Smooth muscle cell (in vitro differentiated cells): ENCODE data around the gene MESP1. TPM values are rescaled to one million over a fixed set of nuclear protein-coding genes. Genes with fewer than 3 reads are reported as not detected.

ENCODE experiments used
- DNase-seq: peaks from one replicate; lab custom pipeline; 2025; ENCODE audit not compliant: unreplicated experiment; lab: John Stamatoyannopoulos, UW
- H2AFZ ChIP-seq: fragments of 200-600 bp; sonication (generic); 2 replicates; pipeline ENCODE4 v1.6.0; 2016; ENCODE audit warnings: antibody characterized with exemption, low read depth, mild to moderate bottlenecking
- H3F3A ChIP-seq: fragments of 200-600 bp; sonication (generic); 2 replicates; pipeline ENCODE4 v1.6.0; 2017; ENCODE audit warnings: antibody characterized with exemption, low read depth
- H3K27ac ChIP-seq: fragments of 200-600 bp; sonication (generic); 2 replicates; pipeline ENCODE4 v1.5.1; 2016; ENCODE audit warnings: low read depth, mild to moderate bottlenecking
- H3K27me3 ChIP-seq: fragments of 200-600 bp; sonication (generic); 2 replicates; pipeline ENCODE4 v1.6.1; 2016; ENCODE audit warnings: low read depth, mild to moderate bottlenecking
- H3K36me3 ChIP-seq: fragments of 200-600 bp; sonication (generic); 2 replicates; pipeline ENCODE4 v1.5.1; 2016; ENCODE audit warnings: low read depth
- H3K4me1 ChIP-seq: fragments of 200-600 bp; sonication (generic); 2 replicates; pipeline ENCODE4 v1.5.1; 2016; ENCODE audit warnings: low read depth
- H3K4me2 ChIP-seq: fragments of 200-600 bp; sonication (generic); 2 replicates; pipeline ENCODE4 v1.6.0; 2016; ENCODE audit warnings: mild to moderate bottlenecking
- H3K4me3 ChIP-seq: fragments of 200-600 bp; sonication (generic); 2 replicates; pipeline ENCODE4 v1.5.1; 2016; ENCODE audit warnings: mild to moderate bottlenecking
- H3K79me2 ChIP-seq: fragments of 200-600 bp; sonication (generic); 2 replicates; pipeline ENCODE4 v1.6.0; 2016; ENCODE audit warnings: low read depth, mild to moderate bottlenecking
- H3K9ac ChIP-seq: fragments of 200-600 bp; sonication (generic); 2 replicates; pipeline ENCODE4 v1.6.0; 2016; ENCODE audit warnings: low read depth
- H3K9me3 ChIP-seq: fragments of 200-600 bp; sonication (generic); replicated peaks from 2 replicates; pipeline ENCODE4 v1.5.1; 2016; ENCODE audit warnings: low read depth
- H4K20me1 ChIP-seq: fragments of 200-600 bp; sonication (generic); 2 replicates; pipeline ENCODE4 v1.6.0; 2016; ENCODE audit warnings: low read depth
- WGBS: methylation state at CpG from one replicate; pipeline ENCODE4 v1.1.7; 2016; ENCODE audit warnings: low lambda C conversion rate; 5-methylcytosine and 5-hydroxymethylcytosine counted together
- polyA plus RNA-seq: library from polyadenylated mRNA; unstranded; fragments of >200 nt; fragmentation: Nextera tagmentation; extraction: Ambion mirVana; gene quantifications from 2 replicates; pipeline ENCODE4 v1.2.1, GENCODE V29; 2016
- total RNA-seq: library from RNA; depleted of rRNA; stranded (reverse); fragments of >200 nt; gene quantifications from 2 replicates; pipeline ENCODE4 v1.2.3, GENCODE V29; 2014
- TF ChIP-seq, protein P1 (sequence below): fragments of 200-600 bp; sonication (generic); IDR thresholded peaks from 2 replicates; pipeline ENCODE4 v1.5.1; 2017; ENCODE audit warnings: borderline replicate concordance, mild to moderate bottlenecking, antibody characterized with exemption; ENCODE audit not compliant: insufficient read depth, poor library complexity, severe bottlenecking

MESP1 gene
- total and polyA plus RNA-seq, 2 experiments from 2014 or later = 0.67 TPM; not detected in 1

DNA sequence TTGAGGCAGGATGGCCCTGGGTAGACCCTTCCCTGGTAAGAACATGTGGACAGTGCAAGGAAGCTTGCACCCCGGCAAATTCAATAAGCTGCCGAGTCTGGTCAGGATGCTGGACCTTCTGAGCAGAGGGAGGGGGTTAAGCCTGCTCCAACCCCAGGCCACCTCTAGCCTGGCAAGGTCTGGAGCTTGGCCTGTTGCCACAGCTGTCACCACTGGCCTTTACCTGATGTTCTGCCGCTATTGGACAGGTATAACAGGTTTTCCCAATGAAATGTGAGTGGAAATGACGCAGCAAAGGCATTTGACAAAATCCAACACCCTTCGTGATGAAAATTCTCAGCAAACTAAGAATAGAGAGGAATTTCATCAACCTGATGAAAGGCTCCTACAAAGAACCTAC lies 699 bp upstream of the MESP1 start:
- H3K9me3 ChIP-seq = no peaks in the 10 kb centered on the region
- DNase-seq = no peak
- H3K79me2 ChIP-seq = no peaks in the 10 kb centered on the region
- 87% methylated on average over 5 of the region's 5 CpGs for WGBS
- H3K4me3 ChIP-seq = no peak overlapping the region
- TF ChIP-seq, protein P1, sequence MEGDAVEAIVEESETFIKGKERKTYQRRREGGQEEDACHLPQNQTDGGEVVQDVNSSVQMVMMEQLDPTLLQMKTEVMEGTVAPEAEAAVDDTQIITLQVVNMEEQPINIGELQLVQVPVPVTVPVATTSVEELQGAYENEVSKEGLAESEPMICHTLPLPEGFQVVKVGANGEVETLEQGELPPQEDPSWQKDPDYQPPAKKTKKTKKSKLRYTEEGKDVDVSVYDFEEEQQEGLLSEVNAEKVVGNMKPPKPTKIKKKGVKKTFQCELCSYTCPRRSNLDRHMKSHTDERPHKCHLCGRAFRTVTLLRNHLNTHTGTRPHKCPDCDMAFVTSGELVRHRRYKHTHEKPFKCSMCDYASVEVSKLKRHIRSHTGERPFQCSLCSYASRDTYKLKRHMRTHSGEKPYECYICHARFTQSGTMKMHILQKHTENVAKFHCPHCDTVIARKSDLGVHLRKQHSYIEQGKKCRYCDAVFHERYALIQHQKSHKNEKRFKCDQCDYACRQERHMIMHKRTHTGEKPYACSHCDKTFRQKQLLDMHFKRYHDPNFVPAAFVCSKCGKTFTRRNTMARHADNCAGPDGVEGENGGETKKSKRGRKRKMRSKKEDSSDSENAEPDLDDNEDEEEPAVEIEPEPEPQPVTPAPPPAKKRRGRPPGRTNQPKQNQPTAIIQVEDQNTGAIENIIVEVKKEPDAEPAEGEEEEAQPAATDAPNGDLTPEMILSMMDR = no peak
- no peak overlapping the region for H2AFZ ChIP-seq
- peaks cover 37% of the 10 kb centered on the region for H3K27me3 ChIP-seq
- H4K20me1 ChIP-seq = no peaks in the 10 kb centered on the region
- H3K4me1 ChIP-seq = peaks cover 5% of the 10 kb centered on the region
- H3K27ac ChIP-seq = no peak overlapping the region
- no peaks in the 10 kb centered on the region for H3F3A ChIP-seq
- no peaks in the 10 kb centered on the region for H3K36me3 ChIP-seq
- H3K4me2 ChIP-seq = no peak overlapping the region
- no peak overlapping the region for H3K9ac ChIP-seq

DNA sequence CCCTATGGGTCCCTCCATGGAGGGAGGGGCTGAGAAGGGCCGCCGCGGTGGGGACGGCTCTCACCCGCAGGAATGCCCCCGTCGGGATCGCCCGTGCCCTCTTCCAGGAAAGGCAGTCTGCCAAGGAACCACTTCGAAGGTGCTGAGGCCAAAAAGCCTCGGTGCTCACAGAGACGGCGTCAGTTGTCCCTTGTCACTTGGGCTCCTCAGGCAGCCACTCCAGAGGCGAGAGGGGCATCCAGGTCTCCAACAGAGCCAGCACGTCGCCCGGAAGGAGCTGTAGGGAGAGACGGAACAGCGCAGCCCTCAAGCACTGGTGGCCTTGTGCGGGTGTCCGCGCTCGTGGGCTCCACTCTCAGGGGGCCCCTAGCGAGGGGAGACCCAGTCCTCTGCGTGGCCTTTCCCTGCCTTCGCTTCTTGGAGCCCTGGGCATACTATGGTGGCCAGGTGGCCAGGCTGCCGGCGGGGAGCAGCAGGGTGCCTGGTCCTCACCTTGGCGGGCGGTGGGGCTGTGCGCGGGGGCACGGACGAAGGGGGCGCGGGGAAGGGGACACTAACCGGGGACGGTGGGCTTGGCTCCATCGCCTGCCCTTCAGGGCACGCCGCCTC lies 994 bp downstream of the MESP1 start:
- DNase-seq = no peak
- Histone ChIP-seq H3K9me3 (no peaks in the 10 kb centered on the region), H2AFZ (peak overlapping the region; percentile 99), H4K20me1 (no peaks in the 10 kb centered on the region), H3K27ac (no peak overlapping the region), H3K4me2 (peak overlapping the region; percentile 99), H3K79me2 (no peaks in the 10 kb centered on the region), H3K27me3 (peaks cover 48% of the 10 kb centered on the region), H3K36me3 (no peaks in the 10 kb centered on the region), H3K9ac (no peak overlapping the region), H3K4me1 (peaks cover 5% of the 10 kb centered on the region), H3K4me3 (peak overlapping the region; percentile 88), H3F3A (no peaks in the 10 kb centered on the region)
- WGBS = 9% methylated on average over 39 of the region's 41 CpGs
- TF ChIP-seq, protein P1 = no peak

DNA sequence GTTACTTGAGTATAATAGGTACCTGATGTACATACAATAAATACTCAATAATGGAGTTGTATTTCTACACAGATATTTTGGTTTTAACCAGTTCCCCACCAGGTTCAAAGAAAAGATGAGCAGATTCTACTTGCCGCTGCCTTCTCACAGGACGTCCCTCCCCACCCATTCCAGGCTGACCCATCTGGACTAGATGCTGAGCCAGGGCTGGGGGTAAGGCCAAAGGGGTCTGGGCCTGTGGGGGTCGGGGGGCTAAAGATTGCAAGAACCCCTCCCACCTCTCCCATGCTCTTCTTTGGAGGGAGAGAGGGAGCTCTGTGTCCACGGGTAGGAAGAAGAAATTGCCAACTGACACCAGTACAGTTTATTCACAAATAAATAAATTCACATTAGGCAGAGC lies 1.5 kb downstream of the MESP1 start:
- Histone ChIP-seq H2AFZ (no peak overlapping the region), H3K4me3 (no peak overlapping the region), H3K27ac (no peak overlapping the region), H3F3A (no peaks in the 10 kb centered on the region), H3K4me1 (peaks cover 5% of the 10 kb centered on the region), H4K20me1 (no peaks in the 10 kb centered on the region), H3K9ac (no peak overlapping the region), H3K4me2 (no peak overlapping the region), H3K36me3 (no peaks in the 10 kb centered on the region), H3K27me3 (peaks cover 48% of the 10 kb centered on the region), H3K9me3 (no peaks in the 10 kb centered on the region), H3K79me2 (no peaks in the 10 kb centered on the region)
- no peak for DNase-seq
- TF ChIP-seq, protein P1 = no peak
- WGBS = 73% methylated on average over 4 of the region's 4 CpGs

- H2AFZ ChIP-seq = no peak overlapping the region
- H3K4me1 ChIP-seq = peaks cover 5% of the 10 kb centered on the region
- H3K36me3 ChIP-seq = no peaks in the 10 kb centered on the region
These were observed 2.0 kb downstream of the MESP1 start for GRCh38 chr15:89749054-89749453.

More at GRCh38 chr15:89749054-89749453, 2.0 kb downstream of the MESP1 start:
- Histone ChIP-seq H3K4me3 (no peak overlapping the region), H3K27ac (no peak overlapping the region), H3K9me3 (no peaks in the 10 kb centered on the region), H3K79me2 (no peaks in the 10 kb centered on the region), H3F3A (no peaks in the 10 kb centered on the region), H3K9ac (no peak overlapping the region), H3K4me2 (no peak overlapping the region), H4K20me1 (no peaks in the 10 kb centered on the region), H3K27me3 (peaks cover 48% of the 10 kb centered on the region)
- DNase-seq = no peak
- TF ChIP-seq, protein P1 = no peak
- 56% methylated on average over 7 of the region's 7 CpGs for WGBS
